HepG2 (cell line): Measurements from ENCODE around the gene NDP. TPM values are rescaled to one million over a fixed set of nuclear protein-coding genes. Genes with fewer than 3 reads are reported as not detected.

Source experiments
- ATAC-seq: fragments of 200-7000 bp; cut with Tn5 transposase; 3 replicates; pipeline ENCODE4 v1.9.1; 2020; ENCODE audit warnings: mild to moderate bottlenecking, moderate library complexity
- BruUV-seq: library from RNA; stranded (reverse); fragments of 400-500 nt; replicated peaks from 2 replicates; lab custom pipeline; 2021; lab: Mats Ljungman, UMichigan
- CTCF ChIA-PET: fragments of 300-600 bp; formaldehyde crosslinking; extraction: SDS; loops from one replicate; lab custom pipeline; 2021; ENCODE audit warnings: low total read pairs, inconsistent platforms, low intra/inter-chr PET ratio; lab: Yijun Ruan, JAX
- POLR2A ChIA-PET: fragments of 350-600 bp; sonication (Branson Sonifier 250); formaldehyde crosslinking; loops from one replicate; lab custom pipeline; 2020; ENCODE audit warnings: antibody characterized with exemption, inconsistent platforms; lab: Yijun Ruan, JAX
- DNase-seq: peaks from one replicate; pipeline ENCODE4 v3.0.0-alpha.2; 2015; ENCODE audit warnings: low spot score
- FAIRE-seq: peaks from 3 replicates; lab custom pipeline; 2011; peaks lifted over from hg19 to GRCh38; lab: Jason Lieb, UNC
- H2AFZ ChIP-seq: one replicate; pipeline ENCODE4 v1.6.1; 2011; ENCODE audit warnings: low read length, inconsistent platforms
- H3K27ac ChIP-seq: fragments of 300-600 bp; 3 replicates; pipeline ENCODE4 v1.8.0; 2011; ENCODE audit warnings: mixed run types, mild to moderate bottlenecking, mixed read lengths, low read length, inconsistent platforms; ENCODE audit not compliant: insufficient read depth; ENCODE audit errors: extremely low read length
- H3K27me3 ChIP-seq, 2 experiments: fragments of 200-600 bp in 1 of 2; 2 replicates in 1 of 2; 3 replicates in 1 of 2; pipeline versions ENCODE4 v1.6.0 to v1.8.0; 2011; ENCODE audit warnings: low read length in 2 of 2, mild to moderate bottlenecking in 2 of 2, moderate library complexity in 2 of 2, inconsistent platforms in 1 of 2; ENCODE audit not compliant: insufficient read depth in 2 of 2, control insufficient read depth in 1 of 2
- H3K36me3 ChIP-seq, 2 experiments: fragments of 200-600 bp in 1 of 2; replicated peaks in 1 of 2; 2 replicates in 1 of 2; 3 replicates in 1 of 2; pipeline versions ENCODE4 v1.5.1 to v1.8.0; 2011; ENCODE audit warnings: low read length in 2 of 2, inconsistent platforms in 1 of 2; ENCODE audit not compliant: insufficient read depth in 2 of 2, control insufficient read depth in 1 of 2
- H3K4me1 ChIP-seq: 2 replicates; pipeline ENCODE4 v1.5.1; 2012; ENCODE audit warnings: low read length, inconsistent platforms; ENCODE audit not compliant: insufficient read depth
- H3K4me2 ChIP-seq: 2 replicates; pipeline ENCODE4 v1.6.0; 2011; ENCODE audit warnings: low read depth, low read length, inconsistent platforms
- H3K4me3 ChIP-seq, 3 experiments: fragments of 200-600 bp in 1 of 3; sonication (generic), shearing (Covaris generic) in 1 of 3; replicated peaks in 1 of 3; 2 replicates each; pipeline ENCODE4 v1.5.1; 2011 to 2016; ENCODE audit warnings: low read length in 3 of 3, inconsistent platforms in 2 of 3, low read depth in 2 of 3, mild to moderate bottlenecking in 2 of 3, control low read depth in 1 of 3, mixed read lengths in 1 of 3; ENCODE audit not compliant: insufficient read depth in 1 of 3
- H3K79me2 ChIP-seq: one replicate; pipeline ENCODE4 v1.6.1; 2011; ENCODE audit warnings: low read length, inconsistent platforms; ENCODE audit not compliant: insufficient read depth
- H3K9ac ChIP-seq: 2 replicates; pipeline ENCODE4 v1.6.0; 2011; ENCODE audit warnings: mild to moderate bottlenecking, low read depth, low read length, inconsistent platforms; ENCODE audit not compliant: insufficient read depth
- H3K9me3 ChIP-seq: 2 replicates; pipeline ENCODE4 v1.5.1; 2012; ENCODE audit warnings: mild to moderate bottlenecking, low read length
- H4K20me1 ChIP-seq: 2 replicates; pipeline ENCODE4 v1.6.0; 2011; ENCODE audit warnings: inconsistent platforms, mild to moderate bottlenecking, low read length, moderate library complexity; ENCODE audit not compliant: insufficient read depth
- CAMTA2 ChIP-seq: sonication (generic); formaldehyde crosslinking; IDR thresholded peaks from 2 replicates; pipeline ENCODE4 v1.4.0; 2020; ENCODE audit warnings: mild to moderate bottlenecking, missing genetic modification reagents, borderline replicate concordance
- CHCHD3 ChIP-seq: sonication (generic); formaldehyde crosslinking; IDR thresholded peaks from 2 replicates; pipeline ENCODE4 v1.8.0; 2022; ENCODE audit warnings: mild to moderate bottlenecking, missing genetic modification reagents, moderate library complexity
- ETS1 ChIP-seq: sonication (generic); formaldehyde crosslinking; IDR thresholded peaks from 2 replicates; pipeline ENCODE4 v1.4.0; 2020; ENCODE audit warnings: missing genetic modification reagents
- REPIN1 ChIP-seq: sonication (generic); formaldehyde crosslinking; IDR thresholded peaks from 2 replicates; pipeline ENCODE4 v1.8.0; 2022; ENCODE audit warnings: missing genetic modification reagents, low read depth, mild to moderate bottlenecking, borderline replicate concordance
- SAP130 ChIP-seq: IDR thresholded peaks from 2 replicates; pipeline ENCODE4 v1.6.1; 2016; ENCODE audit warnings: low read depth
- SMC3 ChIP-seq: IDR thresholded peaks from 2 replicates; pipeline ENCODE4 v1.6.1; 2011; ENCODE audit warnings: low read length, improper control_type of control experiment
- STAG1 ChIP-seq: sonication (generic); formaldehyde crosslinking; IDR thresholded peaks from 2 replicates; pipeline ENCODE4 v1.4.0; 2020; ENCODE audit warnings: missing genetic modification reagents
- ZNF354B ChIP-seq: sonication (generic); formaldehyde crosslinking; IDR thresholded peaks from 2 replicates; pipeline ENCODE4 v1.8.0; 2022; ENCODE audit warnings: mild to moderate bottlenecking, missing genetic modification reagents
- ZNF496 ChIP-seq: sonication (generic); formaldehyde crosslinking; IDR thresholded peaks from 2 replicates; pipeline ENCODE4 v1.8.1; 2023; ENCODE audit warnings: mild to moderate bottlenecking, moderate library complexity, missing genetic modification reagents; ENCODE audit not compliant: insufficient replicate concordance
- ZNF556 ChIP-seq: sonication (generic); formaldehyde crosslinking; IDR thresholded peaks from 2 replicates; pipeline ENCODE4 v1.4.0; 2020; ENCODE audit warnings: mild to moderate bottlenecking, missing genetic modification reagents, borderline replicate concordance
- WGBS: methylation state at CpG from one replicate; pipeline ENCODE4 v1.1.6; 2017; ENCODE audit warnings: low lambda C conversion rate; 5-methylcytosine and 5-hydroxymethylcytosine counted together
- in situ Hi-C: cut with HindIII; loops from 2 replicates; pipeline ENCODE4 v1.10.0; 2017; ENCODE audit warnings: low pct_unique_long_range_greater_than_20kb; ENCODE audit not compliant: extremely low pct_ligation_motif_present
- intact Hi-C: fragments of 100-400 bp; cut with micrococcal nuclease; formaldehyde crosslinking; loops from one replicate; pipeline ENCODE4 v1.10.0; 2022; ENCODE audit not compliant: unreplicated experiment
- polyA plus RNA-seq, 8 experiments: library from polyadenylated mRNA; depleted of rRNA in 3 of 8; stranded (reverse) in 7 of 8; unstranded in 1 of 8; fragments of >200 nt; fragmentation: Illumina TruSeq in 4 of 8; extraction: Trizol in 4 of 8; gene quantifications; 2 replicates each; pipeline versions ENCODE4 v1.2.1 to v1.2.3, GENCODE V29; 2011 to 2016; ENCODE audit warnings: low read depth in 4 of 8, missing spikeins in 1 of 8, mixed read lengths in 1 of 8; ENCODE audit not compliant: insufficient read depth in 1 of 8
- total RNA-seq, 5 experiments: library from RNA; depleted of rRNA; stranded (reverse); fragments of >200 nt; fragmentation: Illumina TruSeq; extraction: Trizol; gene quantifications; 2 replicates each; pipeline ENCODE4 v1.2.3, GENCODE V29; 2016; ENCODE audit warnings: low read depth in 1 of 5
- TF ChIP-seq, protein P1 (sequence below): sonication (generic); formaldehyde crosslinking; IDR thresholded peaks from 2 replicates; pipeline ENCODE4 v1.4.0; 2020; ENCODE audit warnings: low read depth, missing genetic modification reagents
- TF ChIP-seq, protein P2 (sequence below): sonication (generic); formaldehyde crosslinking; IDR thresholded peaks from 2 replicates; pipeline ENCODE4 v1.5.0; 2020; ENCODE audit warnings: mild to moderate bottlenecking, missing genetic modification reagents, moderate library complexity
- TF ChIP-seq, protein P3 (sequence below): sonication (generic); formaldehyde crosslinking; IDR thresholded peaks from 2 replicates; pipeline ENCODE4 v1.4.0; 2020; ENCODE audit warnings: missing genetic modification reagents

Gene NDP
- total and polyA plus RNA-seq, 2 of the 13 experiments (the other 11 are each of a cell fraction or from before 2014, with no cell fraction given): not detected

GRCh38 chrX:43939187-43939926, 33.8 kb downstream of the NDP start:
- Histone ChIP-seq H2AFZ (no peak overlapping the region), H4K20me1 (no peaks in the 10 kb centered on the region), H3K4me1 (no peaks in the 10 kb centered on the region), H3K27ac (no peak overlapping the region), H3K36me3 (no peaks in the 10 kb centered on the region), H3K79me2 (no peaks in the 10 kb centered on the region), H3K4me3 (no peak overlapping the region), H3K9ac (no peak overlapping the region), H3K4me2 (no peak overlapping the region), H3K27me3 (no peaks in the 10 kb centered on the region), H3K9me3 (no peaks in the 10 kb centered on the region)
- CTCF ChIA-PET: interaction anchor here (1.7 kb wide), 1 partner anchor 103 kb away, joined by 17 read pairs; no protein-coding TSS in a partner anchor
- POLR2A ChIA-PET: no interaction called here
- in situ Hi-C loops (loop anchor here (10.0 to 25.0 kb wide), 2 partner anchors 105 to 377 kb away; no protein-coding TSS in a partner anchor), intact Hi-C loops (loop anchor here (1.0 kb wide), 1 partner anchor 103 kb away; no protein-coding TSS in a partner anchor)
- TF ChIP-seq SMC3 (peak; percentile 17; the same call in 1 of the 2 replicates), STAG1 (peak; percentile 56), ZNF556 (CRISPR knock-in tag) (no peak), REPIN1 (no peak), ETS1 (no peak), SAP130 (no peak), ZNF496 (CRISPR knock-in tag) (no peak), CHCHD3 (no peak), ZNF354B (CRISPR knock-in tag) (no peak), CAMTA2 (CRISPR knock-in tag) (no peak)
- TF ChIP-seq, protein P1, sequence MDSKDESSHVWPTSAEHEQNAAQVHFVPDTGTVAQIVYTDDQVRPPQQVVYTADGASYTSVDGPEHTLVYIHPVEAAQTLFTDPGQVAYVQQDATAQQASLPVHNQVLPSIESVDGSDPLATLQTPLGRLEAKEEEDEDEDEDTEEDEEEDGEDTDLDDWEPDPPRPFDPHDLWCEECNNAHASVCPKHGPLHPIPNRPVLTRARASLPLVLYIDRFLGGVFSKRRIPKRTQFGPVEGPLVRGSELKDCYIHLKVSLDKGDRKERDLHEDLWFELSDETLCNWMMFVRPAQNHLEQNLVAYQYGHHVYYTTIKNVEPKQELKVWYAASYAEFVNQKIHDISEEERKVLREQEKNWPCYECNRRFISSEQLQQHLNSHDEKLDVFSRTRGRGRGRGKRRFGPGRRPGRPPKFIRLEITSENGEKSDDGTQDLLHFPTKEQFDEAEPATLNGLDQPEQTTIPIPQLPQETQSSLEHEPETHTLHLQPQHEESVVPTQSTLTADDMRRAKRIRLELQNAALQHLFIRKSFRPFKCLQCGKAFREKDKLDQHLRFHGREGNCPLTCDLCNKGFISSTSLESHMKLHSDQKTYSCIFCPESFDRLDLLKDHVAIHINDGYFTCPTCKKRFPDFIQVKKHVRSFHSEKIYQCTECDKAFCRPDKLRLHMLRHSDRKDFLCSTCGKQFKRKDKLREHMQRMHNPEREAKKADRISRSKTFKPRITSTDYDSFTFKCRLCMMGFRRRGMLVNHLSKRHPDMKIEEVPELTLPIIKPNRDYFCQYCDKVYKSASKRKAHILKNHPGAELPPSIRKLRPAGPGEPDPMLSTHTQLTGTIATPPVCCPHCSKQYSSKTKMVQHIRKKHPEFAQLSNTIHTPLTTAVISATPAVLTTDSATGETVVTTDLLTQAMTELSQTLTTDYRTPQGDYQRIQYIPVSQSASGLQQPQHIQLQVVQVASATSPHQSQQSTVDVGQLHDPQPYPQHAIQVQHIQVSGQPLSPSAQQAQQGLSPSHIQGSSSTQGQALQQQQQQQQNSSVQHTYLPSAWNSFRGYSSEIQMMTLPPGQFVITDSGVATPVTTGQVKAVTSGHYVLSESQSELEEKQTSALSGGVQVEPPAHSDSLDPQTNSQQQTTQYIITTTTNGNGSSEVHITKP: no peak
- TF ChIP-seq, protein P2, sequence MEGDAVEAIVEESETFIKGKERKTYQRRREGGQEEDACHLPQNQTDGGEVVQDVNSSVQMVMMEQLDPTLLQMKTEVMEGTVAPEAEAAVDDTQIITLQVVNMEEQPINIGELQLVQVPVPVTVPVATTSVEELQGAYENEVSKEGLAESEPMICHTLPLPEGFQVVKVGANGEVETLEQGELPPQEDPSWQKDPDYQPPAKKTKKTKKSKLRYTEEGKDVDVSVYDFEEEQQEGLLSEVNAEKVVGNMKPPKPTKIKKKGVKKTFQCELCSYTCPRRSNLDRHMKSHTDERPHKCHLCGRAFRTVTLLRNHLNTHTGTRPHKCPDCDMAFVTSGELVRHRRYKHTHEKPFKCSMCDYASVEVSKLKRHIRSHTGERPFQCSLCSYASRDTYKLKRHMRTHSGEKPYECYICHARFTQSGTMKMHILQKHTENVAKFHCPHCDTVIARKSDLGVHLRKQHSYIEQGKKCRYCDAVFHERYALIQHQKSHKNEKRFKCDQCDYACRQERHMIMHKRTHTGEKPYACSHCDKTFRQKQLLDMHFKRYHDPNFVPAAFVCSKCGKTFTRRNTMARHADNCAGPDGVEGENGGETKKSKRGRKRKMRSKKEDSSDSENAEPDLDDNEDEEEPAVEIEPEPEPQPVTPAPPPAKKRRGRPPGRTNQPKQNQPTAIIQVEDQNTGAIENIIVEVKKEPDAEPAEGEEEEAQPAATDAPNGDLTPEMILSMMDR (CRISPR knock-in tag): peak; percentile 45
- TF ChIP-seq, protein P3, sequence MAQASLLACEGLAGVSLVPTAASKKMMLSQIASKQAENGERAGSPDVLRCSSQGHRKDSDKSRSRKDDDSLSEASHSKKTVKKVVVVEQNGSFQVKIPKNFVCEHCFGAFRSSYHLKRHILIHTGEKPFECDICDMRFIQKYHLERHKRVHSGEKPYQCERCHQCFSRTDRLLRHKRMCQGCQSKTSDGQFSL (CRISPR knock-in tag): no peak
- ATAC-seq: no peak
- WGBS: 96% methylated on average over 3 of the region's 3 CpGs
- no TSS peak for BruUV-seq
- FAIRE-seq: peak; percentile 39
- DNase-seq: no peak
